GM10266 (cell line): ENCODE results near the gene CCDC60.

Source experiments
- DNase-seq: peaks from one replicate; pipeline ENCODE4 v3.0.0; 2012; ENCODE audit errors: extremely low spot score
- TF ChIP-seq, protein P1 (sequence below): IDR thresholded peaks from 2 replicates; pipeline ENCODE4 v1.5.1; 2012; ENCODE audit warnings: mild to moderate bottlenecking, low read depth; ENCODE audit not compliant: control insufficient read depth, insufficient read depth; ENCODE audit errors: missing control alignments

CCDC60 gene

GRCh38 chr12:119363037-119363436 lies 28.5 kb downstream of the CCDC60 start:
- no peak for DNase-seq
- TF ChIP-seq, protein P1, sequence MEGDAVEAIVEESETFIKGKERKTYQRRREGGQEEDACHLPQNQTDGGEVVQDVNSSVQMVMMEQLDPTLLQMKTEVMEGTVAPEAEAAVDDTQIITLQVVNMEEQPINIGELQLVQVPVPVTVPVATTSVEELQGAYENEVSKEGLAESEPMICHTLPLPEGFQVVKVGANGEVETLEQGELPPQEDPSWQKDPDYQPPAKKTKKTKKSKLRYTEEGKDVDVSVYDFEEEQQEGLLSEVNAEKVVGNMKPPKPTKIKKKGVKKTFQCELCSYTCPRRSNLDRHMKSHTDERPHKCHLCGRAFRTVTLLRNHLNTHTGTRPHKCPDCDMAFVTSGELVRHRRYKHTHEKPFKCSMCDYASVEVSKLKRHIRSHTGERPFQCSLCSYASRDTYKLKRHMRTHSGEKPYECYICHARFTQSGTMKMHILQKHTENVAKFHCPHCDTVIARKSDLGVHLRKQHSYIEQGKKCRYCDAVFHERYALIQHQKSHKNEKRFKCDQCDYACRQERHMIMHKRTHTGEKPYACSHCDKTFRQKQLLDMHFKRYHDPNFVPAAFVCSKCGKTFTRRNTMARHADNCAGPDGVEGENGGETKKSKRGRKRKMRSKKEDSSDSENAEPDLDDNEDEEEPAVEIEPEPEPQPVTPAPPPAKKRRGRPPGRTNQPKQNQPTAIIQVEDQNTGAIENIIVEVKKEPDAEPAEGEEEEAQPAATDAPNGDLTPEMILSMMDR, result no peak

DNA sequence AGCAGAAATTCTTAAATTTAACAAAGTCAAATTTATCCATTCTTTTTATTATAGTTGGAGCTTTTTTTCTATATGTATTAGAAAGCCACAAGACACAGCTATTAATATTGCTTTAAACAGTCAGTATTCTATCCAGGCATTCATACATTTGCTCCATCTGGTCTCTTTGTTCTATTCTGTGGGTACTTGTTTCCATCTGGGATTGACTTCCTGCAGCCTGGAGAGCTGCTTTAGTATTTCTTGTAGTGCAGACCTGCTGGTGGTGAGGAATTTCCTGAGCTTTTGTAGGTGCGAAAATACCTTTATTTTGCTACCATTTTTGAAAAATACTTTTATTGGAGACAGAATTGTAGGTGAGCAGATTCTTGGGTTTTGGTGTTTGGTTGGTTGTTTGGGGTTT lies 29.0 kb downstream of the CCDC60 start:
- no peak for DNase-seq

DNA sequence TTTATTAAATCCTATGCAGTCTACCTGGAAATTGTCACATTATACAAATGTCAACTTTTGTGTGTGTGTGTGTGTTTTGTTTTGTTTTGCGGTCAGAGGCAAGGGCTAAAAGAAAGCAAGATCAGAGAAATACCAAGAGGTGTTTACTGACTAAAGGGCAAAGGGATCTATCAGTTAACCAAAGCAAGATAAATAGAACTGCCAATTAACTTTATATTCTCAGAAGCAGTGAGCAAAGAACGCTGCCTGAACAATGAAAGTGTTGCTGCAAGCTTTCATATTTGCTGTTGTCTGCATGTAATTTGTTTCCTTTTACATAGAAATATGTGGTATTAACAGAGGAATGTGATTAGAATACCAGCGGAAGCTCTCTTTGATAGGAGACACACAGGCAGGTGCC lies 30.9 kb downstream of the CCDC60 start:
- DNase-seq, result no peak
- TF ChIP-seq, protein P1, result no peak

More for the DNA sequence above, 29.0 kb downstream of the CCDC60 start:
- TF ChIP-seq, protein P1, result no peak

GRCh38 chr12:119366007-119366406 lies 31.5 kb downstream of the CCDC60 start:
- no peak for DNase-seq

GRCh38 chr12:119369161-119369560 lies 34.6 kb downstream of the CCDC60 start:
- no peak for DNase-seq
- TF ChIP-seq, protein P1, result no peak

More at GRCh38 chr12:119366007-119366406, 31.5 kb downstream of the CCDC60 start:
- TF ChIP-seq, protein P1, result no peak

DNA sequence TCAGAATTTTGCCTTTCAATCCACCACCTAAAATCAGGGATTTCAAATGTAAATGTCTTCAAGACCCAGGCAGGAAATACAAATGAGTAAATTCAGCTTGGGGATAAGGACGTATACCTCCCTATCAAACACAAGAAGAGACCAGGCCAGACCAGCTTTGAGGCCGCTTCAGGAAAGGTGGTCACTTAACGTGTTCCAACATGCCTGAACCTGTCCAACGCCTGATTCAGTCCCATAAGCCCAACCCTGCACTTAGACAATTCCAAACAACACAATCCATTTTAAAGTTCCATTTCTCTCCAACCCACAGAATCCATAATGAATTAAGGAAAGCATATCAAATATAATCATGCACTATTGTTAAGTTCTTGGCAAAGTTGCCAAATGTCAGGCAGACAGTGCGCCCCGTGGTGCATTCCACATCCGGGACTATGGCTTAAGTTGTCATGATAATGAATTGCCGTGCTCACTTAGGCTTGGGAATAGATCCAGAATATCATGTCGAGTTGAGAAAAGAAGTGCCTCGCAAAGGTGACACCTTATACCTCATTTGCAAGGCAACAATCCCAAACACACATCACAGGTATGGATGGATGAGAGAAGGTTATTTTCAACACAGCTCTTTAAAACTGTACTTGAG lies 35.5 kb downstream of the CCDC60 start:
- TF ChIP-seq, protein P1, result no peak
- DNase-seq, result no peak

- TF ChIP-seq, protein P1, result no peak
- DNase-seq, result no peak
Measured at GRCh38 chr12:119372540-119372939, 38.0 kb downstream of the CCDC60 start.
